H1 (cell line): ENCODE measurements around the gene CYB561. TPM values are rescaled to one million over a fixed set of nuclear protein-coding genes. Genes with fewer than 3 reads are reported as not detected.

ENCODE experiments used
- CEBPB ChIP-seq: IDR thresholded peaks from 2 replicates; pipeline ENCODE4 v1.6.1; 2012; ENCODE audit warnings: low read depth, low read length
- CHD2 ChIP-seq: IDR thresholded peaks from 2 replicates; pipeline ENCODE4 v1.6.1; 2012; ENCODE audit warnings: low read length, improper control_type of control experiment
- CHD7 ChIP-seq: fragments of 300-600 bp; sonication (generic); IDR thresholded peaks from 2 replicates; pipeline ENCODE4 v1.7.1; 2012; ENCODE audit warnings: low read length, moderate library complexity, mild to moderate bottlenecking, inconsistent platforms; ENCODE audit not compliant: insufficient replicate concordance
- FOSL1 ChIP-seq: IDR thresholded peaks from 2 replicates; pipeline ENCODE4 v1.6.1; 2011; ENCODE audit warnings: mild to moderate bottlenecking, low read depth, low read length, moderate library complexity; ENCODE audit not compliant: insufficient read depth
- HDAC2 ChIP-seq, 2 experiments: fragments of 300-600 bp in 1 of 2; sonication (generic) in 1 of 2; IDR thresholded peaks; 2 replicates each; pipeline ENCODE4 v1.6.1; 2011 to 2012; ENCODE audit warnings: low read depth in 2 of 2, low read length in 2 of 2, mild to moderate bottlenecking in 2 of 2, moderate library complexity in 2 of 2, borderline replicate concordance in 1 of 2, inconsistent platforms in 1 of 2
- TEAD4 ChIP-seq: IDR thresholded peaks from 2 replicates; pipeline ENCODE4 v1.6.1; 2012; ENCODE audit warnings: low read depth, low read length, inconsistent platforms, mixed read lengths
- ZNF274 ChIP-seq: IDR thresholded peaks from 2 replicates; pipeline ENCODE4 v1.7.0; 2012; ENCODE audit warnings: low read length, borderline replicate concordance; ENCODE audit errors: extremely low read depth
- polyA plus RNA-seq, 7 experiments: library from polyadenylated mRNA; depleted of rRNA in 3 of 7; stranded (reverse) in 5 of 7; unstranded in 2 of 7; fragments of >200 nt in 5 of 7; fragments of 200-250 nt in 2 of 7; gene quantifications; 1 replicate in 5 of 7; 2 replicates in 1 of 7; 4 replicates in 1 of 7; pipeline versions ENCODE4 v1.2.1 to v1.2.3, GENCODE V29; 2011 to 2013; ENCODE audit warnings: missing spikeins in 2 of 7, mixed read lengths in 2 of 7
- total RNA-seq: library from RNA; stranded (reverse); fragmentation: NEBNext Ultra II Directional; extraction: Animal tissue kit (Norgen Biotek cat#: 25700); gene quantifications from 2 replicates; pipeline ENCODE4 v1.2.1, GENCODE V29; 2021

CYB561 gene
- total and polyA plus RNA-seq, 2 of the 8 experiments (the other 6 are each of a cell fraction or from before 2014, with no cell fraction given), result 19.7 to 23.4 TPM

- TF ChIP-seq CHD7, result no peak
- TF ChIP-seq CHD2, result no peak
- no peak for TF ChIP-seq FOSL1
- TF ChIP-seq TEAD4, result no peak
- no peak for TF ChIP-seq CEBPB
- no peak for TF ChIP-seq ZNF274
- no peak for TF ChIP-seq HDAC2 (IDR thresholded peaks at IDR 0.05; ENCODE audit: borderline replicate concordance in 1 of 2, low read depth in 2 of 2, low read length in 2 of 2)
These were observed 7.7 kb downstream of the CYB561 start (continued) for GRCh38 chr17:63438092-63439051.
